Glutamatergic neuron (in vitro differentiated cells): Measurements from ENCODE around the gene APOA4. TPM values are rescaled to one million over a fixed set of nuclear protein-coding genes. Genes with fewer than 3 reads are reported as not detected.

Source experiments
- DNase-seq: peaks from one replicate; pipeline ENCODE4 v3.0.0; 2022
- H3K27ac Mint-ChIP-seq: one replicate; pipeline ENCODE4 v1.8.0; 2020; ENCODE audit warnings: mild to moderate bottlenecking, mixed read lengths, inconsistent platforms; ENCODE audit not compliant: unreplicated experiment
- H3K27me3 Mint-ChIP-seq: one replicate; pipeline ENCODE4 v1.8.0; 2020; ENCODE audit warnings: mild to moderate bottlenecking, moderate library complexity, mixed read lengths, inconsistent platforms; ENCODE audit not compliant: unreplicated experiment
- H3K36me3 Mint-ChIP-seq: one replicate; pipeline ENCODE4 v1.8.0; 2020; ENCODE audit warnings: mild to moderate bottlenecking, mixed read lengths, inconsistent platforms; ENCODE audit not compliant: unreplicated experiment
- H3K4me1 Mint-ChIP-seq: one replicate; pipeline ENCODE4 v1.8.0; 2020; ENCODE audit warnings: mild to moderate bottlenecking, low read depth, mixed read lengths, inconsistent platforms; ENCODE audit not compliant: unreplicated experiment
- H3K4me3 Mint-ChIP-seq: one replicate; pipeline ENCODE4 v1.8.0; 2020; ENCODE audit warnings: mild to moderate bottlenecking, mixed read lengths, inconsistent platforms; ENCODE audit not compliant: unreplicated experiment
- H3K9me3 Mint-ChIP-seq: one replicate; pipeline ENCODE4 v1.8.0; 2020; ENCODE audit warnings: mild to moderate bottlenecking, moderate library complexity, mixed read lengths, inconsistent platforms; ENCODE audit not compliant: unreplicated experiment
- total RNA-seq: library from RNA; stranded (reverse); fragmentation: NEBNext Ultra II Directional; extraction: Animal tissue kit (Norgen Biotek cat#: 25700); gene quantifications from one replicate; pipeline ENCODE4 v1.2.1, GENCODE V29; 2021; ENCODE audit not compliant: unreplicated experiment
- TF ChIP-seq, protein P1 (sequence below): fragments of 200-600 bp; sonication (generic); IDR thresholded peaks from one replicate; pipeline ENCODE4 v1.5.0; 2021; ENCODE audit not compliant: partially characterized antibody, unreplicated experiment

APOA4 gene
- total RNA-seq, 1 donor from 2014 or later, result not detected

DNA sequence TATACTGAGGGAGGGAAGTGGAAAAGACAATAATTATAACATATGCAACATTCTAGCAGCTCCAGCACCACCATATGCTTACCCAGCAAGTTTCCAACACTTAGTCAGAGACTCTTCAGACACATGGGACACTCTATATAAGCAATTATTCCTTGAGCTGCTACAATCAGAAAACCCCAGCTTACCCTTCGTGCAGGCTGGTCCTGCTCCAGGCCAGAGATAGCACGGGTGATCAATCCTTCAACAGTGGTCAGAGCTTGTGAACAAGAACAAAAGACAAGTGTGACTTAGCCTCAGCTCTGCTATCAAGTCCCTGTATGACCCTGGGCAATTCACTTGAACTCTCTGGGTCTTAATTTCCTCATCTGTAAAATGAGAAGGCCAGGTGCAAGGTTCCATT is 36.8 kb downstream of the APOA4 start:
- Mint-ChIP-seq H3K4me1 (peaks cover 10% of the 10 kb centered on the region), H3K9me3 (peaks cover 3% of the 10 kb centered on the region), H3K27ac (no peak overlapping the region), H3K27me3 (peaks cover 12% of the 10 kb centered on the region), H3K36me3 (no peaks in the 10 kb centered on the region), H3K4me3 (peak overlapping the region; percentile 87)
- DNase-seq, result no peak
- TF ChIP-seq, protein P1, sequence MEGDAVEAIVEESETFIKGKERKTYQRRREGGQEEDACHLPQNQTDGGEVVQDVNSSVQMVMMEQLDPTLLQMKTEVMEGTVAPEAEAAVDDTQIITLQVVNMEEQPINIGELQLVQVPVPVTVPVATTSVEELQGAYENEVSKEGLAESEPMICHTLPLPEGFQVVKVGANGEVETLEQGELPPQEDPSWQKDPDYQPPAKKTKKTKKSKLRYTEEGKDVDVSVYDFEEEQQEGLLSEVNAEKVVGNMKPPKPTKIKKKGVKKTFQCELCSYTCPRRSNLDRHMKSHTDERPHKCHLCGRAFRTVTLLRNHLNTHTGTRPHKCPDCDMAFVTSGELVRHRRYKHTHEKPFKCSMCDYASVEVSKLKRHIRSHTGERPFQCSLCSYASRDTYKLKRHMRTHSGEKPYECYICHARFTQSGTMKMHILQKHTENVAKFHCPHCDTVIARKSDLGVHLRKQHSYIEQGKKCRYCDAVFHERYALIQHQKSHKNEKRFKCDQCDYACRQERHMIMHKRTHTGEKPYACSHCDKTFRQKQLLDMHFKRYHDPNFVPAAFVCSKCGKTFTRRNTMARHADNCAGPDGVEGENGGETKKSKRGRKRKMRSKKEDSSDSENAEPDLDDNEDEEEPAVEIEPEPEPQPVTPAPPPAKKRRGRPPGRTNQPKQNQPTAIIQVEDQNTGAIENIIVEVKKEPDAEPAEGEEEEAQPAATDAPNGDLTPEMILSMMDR, result no peak

DNA sequence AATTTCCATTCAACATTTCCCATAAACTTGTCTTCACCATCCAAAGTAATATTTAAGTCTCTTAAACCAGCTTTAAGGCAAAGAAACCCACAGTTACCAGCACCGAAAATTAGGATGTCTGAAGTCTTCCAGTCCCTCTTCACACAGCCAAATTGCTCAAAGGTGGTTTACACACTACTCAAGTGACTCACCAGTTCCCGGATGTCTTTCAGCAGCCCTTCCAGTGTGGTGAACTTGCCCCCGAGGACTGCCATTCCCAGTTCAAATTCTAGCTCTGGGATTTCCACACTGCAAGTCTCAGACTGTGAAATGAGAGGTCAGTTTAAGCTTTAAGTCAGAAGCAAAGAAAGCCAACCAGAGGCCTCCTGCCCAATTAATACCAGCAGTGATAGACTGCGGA is 40.4 kb downstream of the APOA4 start:
- no peak for DNase-seq
- no peak overlapping the region for H3K27ac Mint-ChIP-seq
- H3K36me3 Mint-ChIP-seq, result peaks cover 4% of the 10 kb centered on the region
- H3K4me3 Mint-ChIP-seq, result no peak overlapping the region
- TF ChIP-seq, protein P1, result no peak
- peaks cover 7% of the 10 kb centered on the region for H3K4me1 Mint-ChIP-seq
- peaks cover 3% of the 10 kb centered on the region for H3K9me3 Mint-ChIP-seq
- H3K27me3 Mint-ChIP-seq, result peaks cover 3% of the 10 kb centered on the region

DNA sequence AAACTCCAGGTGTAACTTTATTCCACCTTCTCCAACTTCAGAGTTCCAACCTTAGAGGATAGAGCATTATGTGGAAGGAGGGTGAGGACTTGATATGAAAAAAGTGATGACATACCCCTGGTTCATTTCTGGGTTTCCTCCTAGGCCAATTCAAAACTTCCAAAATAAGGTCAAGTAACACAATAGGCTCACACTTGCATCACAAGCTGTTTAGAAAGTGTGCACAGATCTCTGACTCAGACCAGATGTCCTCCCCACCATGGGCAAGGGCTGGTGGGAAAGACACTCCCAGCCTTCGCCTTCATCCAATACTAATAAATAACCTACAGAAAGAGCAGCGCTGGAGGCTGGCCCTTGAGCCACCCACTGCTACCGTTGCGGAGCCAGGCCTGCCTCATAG is 44.5 kb downstream of the APOA4 start:
- DNase-seq, result no peak
- Mint-ChIP-seq H3K27me3 (no peaks in the 10 kb centered on the region), H3K36me3 (peaks cover 4% of the 10 kb centered on the region), H3K4me1 (peaks cover under 1% of the 10 kb centered on the region), H3K27ac (no peak overlapping the region), H3K4me3 (no peak overlapping the region), H3K9me3 (no peaks in the 10 kb centered on the region)
- TF ChIP-seq, protein P1, result no peak

GRCh38 chr11:116777056-116777455 is 46.0 kb downstream of the APOA4 start:
- Mint-ChIP-seq H3K36me3 (peaks cover 4% of the 10 kb centered on the region), H3K27me3 (no peaks in the 10 kb centered on the region), H3K27ac (no peak overlapping the region), H3K4me1 (peaks cover 6% of the 10 kb centered on the region), H3K9me3 (no peaks in the 10 kb centered on the region), H3K4me3 (no peak overlapping the region)
- TF ChIP-seq, protein P1, result no peak
- no peak for DNase-seq

GRCh38 chr11:116776522-116776984 is 46.6 kb downstream of the APOA4 start:
- Mint-ChIP-seq H3K9me3 (no peaks in the 10 kb centered on the region), H3K36me3 (peaks cover 4% of the 10 kb centered on the region), H3K27me3 (no peaks in the 10 kb centered on the region), H3K27ac (no peak overlapping the region), H3K4me3 (no peak overlapping the region), H3K4me1 (peaks cover 10% of the 10 kb centered on the region)
- DNase-seq, result no peak
- TF ChIP-seq, protein P1, result no peak
